Thyroid gland (tissue), 4 donors: Measurements from ENCODE around the gene GUCY1A2.

ENCODE experiments used
- POLR2A ChIP-seq, 2 donors: fragments of 450-650 bp; IDR thresholded peaks; one replicate each; pipeline ENCODE4 v1.6.1; 2017; ENCODE audit warnings: antibody characterized with exemption in 2 of 2, mild to moderate bottlenecking in 2 of 2, moderate library complexity in 1 of 2
- TF ChIP-seq, protein P1 (sequence below), 6 experiments: fragments of 200-600 bp in 3 of 6; fragments of 450-650 bp in 3 of 6; sonication (generic) in 3 of 6; IDR thresholded peaks; one replicate each; pipeline ENCODE4 v1.5.1; 2016 to 2019; ENCODE audit warnings: antibody characterized with exemption in 6 of 6, mild to moderate bottlenecking in 2 of 6, inconsistent platforms in 1 of 6, moderate library complexity in 1 of 6

GRCh38 chr11:106683435-106683834 lies 334.8 kb downstream of the GUCY1A2 start:
- TF ChIP-seq, protein P1, sequence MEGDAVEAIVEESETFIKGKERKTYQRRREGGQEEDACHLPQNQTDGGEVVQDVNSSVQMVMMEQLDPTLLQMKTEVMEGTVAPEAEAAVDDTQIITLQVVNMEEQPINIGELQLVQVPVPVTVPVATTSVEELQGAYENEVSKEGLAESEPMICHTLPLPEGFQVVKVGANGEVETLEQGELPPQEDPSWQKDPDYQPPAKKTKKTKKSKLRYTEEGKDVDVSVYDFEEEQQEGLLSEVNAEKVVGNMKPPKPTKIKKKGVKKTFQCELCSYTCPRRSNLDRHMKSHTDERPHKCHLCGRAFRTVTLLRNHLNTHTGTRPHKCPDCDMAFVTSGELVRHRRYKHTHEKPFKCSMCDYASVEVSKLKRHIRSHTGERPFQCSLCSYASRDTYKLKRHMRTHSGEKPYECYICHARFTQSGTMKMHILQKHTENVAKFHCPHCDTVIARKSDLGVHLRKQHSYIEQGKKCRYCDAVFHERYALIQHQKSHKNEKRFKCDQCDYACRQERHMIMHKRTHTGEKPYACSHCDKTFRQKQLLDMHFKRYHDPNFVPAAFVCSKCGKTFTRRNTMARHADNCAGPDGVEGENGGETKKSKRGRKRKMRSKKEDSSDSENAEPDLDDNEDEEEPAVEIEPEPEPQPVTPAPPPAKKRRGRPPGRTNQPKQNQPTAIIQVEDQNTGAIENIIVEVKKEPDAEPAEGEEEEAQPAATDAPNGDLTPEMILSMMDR (IDR thresholded peaks at IDR 0.05) = no peak
- TF ChIP-seq POLR2A (IDR thresholded peaks at IDR 0.05) = no peak
